Glutamatergic neuron (in vitro differentiated cells): ENCODE results near the gene EGR4. TPM values are rescaled to one million over a fixed set of nuclear protein-coding genes. Genes with fewer than 3 reads are reported as not detected.

Source experiments
- DNase-seq: peaks from one replicate; pipeline ENCODE4 v3.0.0; 2022
- H3K27ac Mint-ChIP-seq: one replicate; pipeline ENCODE4 v1.8.0; 2020; ENCODE audit warnings: mild to moderate bottlenecking, mixed read lengths, inconsistent platforms; ENCODE audit not compliant: unreplicated experiment
- H3K27me3 Mint-ChIP-seq: one replicate; pipeline ENCODE4 v1.8.0; 2020; ENCODE audit warnings: mild to moderate bottlenecking, moderate library complexity, mixed read lengths, inconsistent platforms; ENCODE audit not compliant: unreplicated experiment
- H3K36me3 Mint-ChIP-seq: one replicate; pipeline ENCODE4 v1.8.0; 2020; ENCODE audit warnings: mild to moderate bottlenecking, mixed read lengths, inconsistent platforms; ENCODE audit not compliant: unreplicated experiment
- H3K4me1 Mint-ChIP-seq: one replicate; pipeline ENCODE4 v1.8.0; 2020; ENCODE audit warnings: mild to moderate bottlenecking, low read depth, mixed read lengths, inconsistent platforms; ENCODE audit not compliant: unreplicated experiment
- H3K4me3 Mint-ChIP-seq: one replicate; pipeline ENCODE4 v1.8.0; 2020; ENCODE audit warnings: mild to moderate bottlenecking, mixed read lengths, inconsistent platforms; ENCODE audit not compliant: unreplicated experiment
- H3K9me3 Mint-ChIP-seq: one replicate; pipeline ENCODE4 v1.8.0; 2020; ENCODE audit warnings: mild to moderate bottlenecking, moderate library complexity, mixed read lengths, inconsistent platforms; ENCODE audit not compliant: unreplicated experiment
- CTCF ChIP-seq: fragments of 200-600 bp; sonication (generic); IDR thresholded peaks from one replicate; pipeline ENCODE4 v1.5.0; 2021; ENCODE audit not compliant: partially characterized antibody, unreplicated experiment
- total RNA-seq: library from RNA; stranded (reverse); fragmentation: NEBNext Ultra II Directional; extraction: Animal tissue kit (Norgen Biotek cat#: 25700); gene quantifications from one replicate; pipeline ENCODE4 v1.2.1, GENCODE V29; 2021; ENCODE audit not compliant: unreplicated experiment

EGR4 gene
- total RNA-seq, 1 donor from 2014 or later: not detected

GRCh38 chr2:73258186-73258912 lies 35.0 kb downstream of the EGR4 start:
- Mint-ChIP-seq H3K9me3 (peaks cover 3% of the 10 kb centered on the region), H3K4me3 (no peak overlapping the region), H3K4me1 (peaks cover 3% of the 10 kb centered on the region), H3K27ac (no peak overlapping the region), H3K27me3 (peaks cover 6% of the 10 kb centered on the region), H3K36me3 (no peaks in the 10 kb centered on the region)
- no peak for DNase-seq
- TF ChIP-seq CTCF: no peak

DNA sequence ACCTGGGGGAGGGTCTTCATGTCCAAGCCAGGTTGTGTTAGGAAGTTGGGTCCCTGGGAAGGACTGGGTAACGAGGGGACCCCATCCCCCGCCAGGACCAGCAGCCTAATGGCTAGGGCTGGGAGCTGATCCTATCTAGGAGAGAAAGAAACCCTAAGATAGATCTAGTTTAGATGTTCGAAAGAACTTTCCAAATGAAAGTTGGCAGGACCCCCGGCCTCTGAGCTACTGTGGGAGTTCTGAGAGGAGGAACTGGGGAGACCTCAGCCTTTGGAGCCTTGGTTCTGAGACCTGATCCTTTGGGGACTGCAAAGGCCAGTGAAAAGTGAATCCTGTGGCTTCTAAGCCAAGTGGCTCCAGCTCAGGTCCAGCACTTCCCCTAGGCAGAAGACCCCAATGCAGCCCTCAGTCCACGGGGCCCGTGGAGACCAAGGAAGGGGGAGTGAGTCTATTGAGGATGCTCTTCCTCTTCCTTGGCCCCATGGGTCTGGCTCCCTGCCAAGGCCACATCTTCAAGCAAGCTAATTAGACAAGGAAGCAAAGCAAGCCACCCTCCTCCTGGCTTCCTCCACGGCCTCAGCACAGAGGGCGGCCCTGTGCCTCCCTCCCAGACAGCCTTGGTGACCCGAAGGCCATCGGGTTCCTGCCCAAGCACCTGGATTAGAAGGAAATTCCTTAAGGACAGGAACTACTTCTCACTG lies 35.8 kb downstream of the EGR4 start:
- peaks cover 3% of the 10 kb centered on the region for H3K4me1 Mint-ChIP-seq
- H3K4me3 Mint-ChIP-seq: no peak overlapping the region
- no peak overlapping the region for H3K27ac Mint-ChIP-seq
- H3K27me3 Mint-ChIP-seq: peaks cover 6% of the 10 kb centered on the region
- no peak for TF ChIP-seq CTCF
- DNase-seq: no peak
- no peaks in the 10 kb centered on the region for H3K36me3 Mint-ChIP-seq
- H3K9me3 Mint-ChIP-seq: peaks cover 3% of the 10 kb centered on the region

GRCh38 chr2:73257021-73257420 lies 36.3 kb downstream of the EGR4 start:
- no peak for TF ChIP-seq CTCF
- Mint-ChIP-seq H3K4me1 (peaks cover 3% of the 10 kb centered on the region), H3K4me3 (no peak overlapping the region), H3K36me3 (no peaks in the 10 kb centered on the region), H3K27me3 (peaks cover 6% of the 10 kb centered on the region), H3K9me3 (peaks cover 3% of the 10 kb centered on the region), H3K27ac (no peak overlapping the region)
- no peak for DNase-seq

GRCh38 chr2:73256618-73256922 lies 36.8 kb downstream of the EGR4 start:
- H3K27ac Mint-ChIP-seq: no peak overlapping the region
- peaks cover 4% of the 10 kb centered on the region for H3K27me3 Mint-ChIP-seq
- H3K9me3 Mint-ChIP-seq: peaks cover 3% of the 10 kb centered on the region
- no peak for DNase-seq
- H3K4me1 Mint-ChIP-seq: peaks cover 3% of the 10 kb centered on the region
- TF ChIP-seq CTCF: no peak
- H3K4me3 Mint-ChIP-seq: no peak overlapping the region
- no peaks in the 10 kb centered on the region for H3K36me3 Mint-ChIP-seq
